SK-N-SH treated with all-trans-retinoic acid at 6 μM for 48 hours (cell line): ENCODE measurements around the gene OR52B4.

ENCODE experiments used
- ARNTL ChIP-seq: fragments of 450-650 bp; formaldehyde crosslinking; IDR thresholded peaks from 2 replicates; pipeline ENCODE4 v1.5.0; 2020; ENCODE audit warnings: low read depth, mild to moderate bottlenecking, moderate library complexity, borderline replicate concordance
- CREB5 ChIP-seq: fragments of 250-450 bp; sonication (Bioruptor Pico); IDR thresholded peaks from 2 replicates; pipeline ENCODE4 v1.5.1; 2020; ENCODE audit warnings: low read depth, mild to moderate bottlenecking, moderate library complexity
- ESRRG ChIP-seq: fragments of 250-450 bp; sonication (Bioruptor Pico); IDR thresholded peaks from 2 replicates; pipeline ENCODE4 v1.6.1; 2021; ENCODE audit warnings: mild to moderate bottlenecking
- OSR1 ChIP-seq: fragments of 250-450 bp; sonication (Bioruptor Pico); IDR thresholded peaks from 2 replicates; pipeline ENCODE4 v1.8.0; 2022; ENCODE audit warnings: moderate library complexity, mild to moderate bottlenecking, inconsistent platforms
- PATZ1 ChIP-seq: fragments of 250-450 bp; sonication (Bioruptor Pico); IDR thresholded peaks from 2 replicates; pipeline ENCODE4 v1.8.0; 2020; ENCODE audit warnings: mild to moderate bottlenecking, moderate library complexity, borderline replicate concordance
- SNAI2 ChIP-seq: fragments of 250-450 bp; sonication (Bioruptor Pico); IDR thresholded peaks from 2 replicates; pipeline ENCODE4 v1.5.0; 2020; ENCODE audit warnings: mild to moderate bottlenecking, moderate library complexity
- TCF4 ChIP-seq: fragments of 250-450 bp; sonication (Bioruptor Pico); IDR thresholded peaks from 2 replicates; pipeline ENCODE4 v1.8.0; 2021; ENCODE audit warnings: mild to moderate bottlenecking, moderate library complexity, borderline replicate concordance
- TOX ChIP-seq: fragments of 250-450 bp; sonication (Bioruptor Pico); IDR thresholded peaks from 2 replicates; pipeline ENCODE4 v1.8.0; 2021; ENCODE audit warnings: mild to moderate bottlenecking, moderate library complexity, borderline replicate concordance
- ZFP3 ChIP-seq: fragments of 250-450 bp; sonication (Bioruptor Pico); IDR thresholded peaks from 2 replicates; pipeline ENCODE4 v1.5.0; 2020; ENCODE audit warnings: mild to moderate bottlenecking, moderate library complexity
- ZFP30 ChIP-seq: fragments of 450-650 bp; formaldehyde crosslinking; IDR thresholded peaks from 2 replicates; pipeline ENCODE4 v1.5.0; 2022; ENCODE audit warnings: mild to moderate bottlenecking, moderate library complexity

- TF ChIP-seq CREB5 (no peak), ZFP3 (no peak), SNAI2 (CRISPR knock-in tag) (no peak), ESRRG (CRISPR knock-in tag) (no peak), OSR1 (CRISPR knock-in tag) (no peak), TCF4 (CRISPR knock-in tag) (no peak), PATZ1 (CRISPR knock-in tag) (no peak), ZFP30 (CRISPR knock-in tag) (no peak), TOX (no peak), ARNTL (no peak)
Measured at GRCh38 chr11:4393858-4394223, 25.7 kb upstream of the OR52B4 start.
